Natural killer cell (primary cell): Measurements from ENCODE around the gene AGRP. TPM values are rescaled to one million over a fixed set of nuclear protein-coding genes. Genes with fewer than 3 reads are reported as not detected.

ENCODE experiments used
- ATAC-seq, 3 donors: fragments of 150-1000 bp in 2 of 3; fragments of 200-7000 bp in 1 of 3; cut with Tn5 transposase; 1 replicate in 1 of 3; 2 replicates in 2 of 3; pipeline ENCODE4 v1.10.0; 2021; ENCODE audit warnings: mild to moderate bottlenecking in 2 of 3, moderate library complexity in 2 of 3
- DNase-seq, 2 donors: peaks; one replicate each; pipeline versions ENCODE4 v3.0.0 to v3.0.0-alpha.2; 2013 to 2021; ENCODE audit warnings: mixed read lengths in 1 of 2
- H3K27ac ChIP-seq: one replicate; pipeline ENCODE4 v1.5.1; 2013; ENCODE audit warnings: mild to moderate bottlenecking, low read length
- H3K27me3 ChIP-seq: one replicate; pipeline ENCODE4 v1.6.1; 2013; ENCODE audit warnings: low read length; ENCODE audit not compliant: control insufficient read depth, insufficient read depth
- H3K36me3 ChIP-seq: one replicate; pipeline ENCODE4 v1.6.1; 2013; ENCODE audit warnings: low read length; ENCODE audit not compliant: control insufficient read depth, insufficient read depth
- H3K4me1 ChIP-seq: one replicate; pipeline ENCODE4 v1.6.1; 2013; ENCODE audit warnings: low read length; ENCODE audit not compliant: control insufficient read depth, insufficient read depth
- H3K4me3 ChIP-seq: one replicate; pipeline ENCODE4 v1.5.1; 2013; ENCODE audit warnings: low read length
- H3K9me3 ChIP-seq: one replicate; pipeline ENCODE4 v1.6.1; 2013; ENCODE audit warnings: low read length; ENCODE audit not compliant: control insufficient read depth, insufficient read depth
- H3K27ac Mint-ChIP-seq, 2 donors: one replicate each; pipeline ENCODE4 v1.8.0; 2022; ENCODE audit warnings: mild to moderate bottlenecking in 2 of 2, mixed read lengths in 2 of 2, moderate library complexity in 1 of 2
- H3K27me3 Mint-ChIP-seq, 2 donors: one replicate each; pipeline ENCODE4 v1.8.0; 2022; ENCODE audit warnings: low read depth in 2 of 2, mixed read lengths in 2 of 2
- H3K36me3 Mint-ChIP-seq: one replicate; pipeline ENCODE4 v1.8.0; 2022; ENCODE audit warnings: mixed read lengths
- H3K4me1 Mint-ChIP-seq, 2 donors: one replicate each; pipeline ENCODE4 v1.8.0; 2022; ENCODE audit warnings: mixed read lengths in 2 of 2
- H3K4me3 Mint-ChIP-seq: one replicate; pipeline ENCODE4 v1.8.0; 2022; ENCODE audit warnings: mild to moderate bottlenecking, moderate library complexity, mixed read lengths
- H3K9me3 Mint-ChIP-seq, 2 donors: one replicate each; pipeline ENCODE4 v1.8.0; 2022; ENCODE audit warnings: mixed read lengths in 2 of 2
- WGBS: methylation state at CpG from one replicate; pipeline ENCODE4 v1.1.7; 2013; ENCODE audit warnings: missing lambda C conversion rate; ENCODE audit not compliant: insufficient coverage; 5-methylcytosine and 5-hydroxymethylcytosine counted together
- intact Hi-C: fragments of 100-400 bp; cut with micrococcal nuclease; formaldehyde crosslinking; loops from one replicate; pipeline ENCODE4 v1.14.2; 2022
- total RNA-seq, 4 donors: library from RNA; stranded (reverse); fragments of 120-200 nt in 1 of 4; gene quantifications; one replicate each; pipeline versions ENCODE4 v1.2.3 to v1.2.4, GENCODE V29; 2013 to 2022
- TF ChIP-seq, protein P1 (sequence below): fragments of 200-600 bp; IDR thresholded peaks from one replicate; pipeline ENCODE4 v1.8.0; 2022; ENCODE audit warnings: antibody characterized with exemption

The AGRP gene
- total RNA-seq, 3 donors from 2014 or later (not counting 1 experiment from before 2014, with no cell fraction given), result 0.50 TPM; not detected in 2

DNA sequence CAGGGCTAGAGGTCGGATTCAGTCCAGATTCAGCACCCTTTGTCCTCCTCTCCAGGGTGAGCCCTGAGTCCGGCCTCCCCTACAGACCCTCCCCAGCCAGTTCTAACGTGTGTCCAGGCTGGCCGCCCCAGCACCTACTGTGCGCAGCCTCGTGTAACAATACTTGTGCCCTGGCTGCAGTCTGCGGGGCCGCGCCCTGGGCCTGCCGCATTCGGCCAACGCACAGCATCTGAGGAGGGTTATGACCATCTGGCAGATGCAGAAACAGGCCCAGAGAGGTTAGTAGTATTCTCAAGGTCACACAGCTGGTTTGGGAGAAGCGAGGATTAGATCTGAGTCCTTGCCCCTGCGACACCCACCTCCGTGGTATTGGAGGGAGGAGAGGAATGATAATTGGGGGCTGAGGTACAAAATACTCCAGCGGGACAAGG is 46.2 kb upstream of the AGRP start:
- Mint-ChIP-seq H3K4me3 (peak overlapping the region; percentile 91), H3K27me3 (peaks cover 0 to 15% of the 10 kb centered on the region in 2 donors), H3K27ac (peak overlapping the region; percentile 70 to 92), H3K36me3 (no peaks in the 10 kb centered on the region), H3K4me1 (peaks cover 19 to 33% of the 10 kb centered on the region in 2 donors), H3K9me3 (no peaks in the 10 kb centered on the region)
- Histone ChIP-seq H3K27me3 (no peaks in the 10 kb centered on the region), H3K36me3 (no peaks in the 10 kb centered on the region), H3K27ac (peak overlapping the region; percentile 84), H3K4me3 (peak overlapping the region; percentile 50), H3K9me3 (no peaks in the 10 kb centered on the region), H3K4me1 (peaks cover 41% of the 10 kb centered on the region)
- intact Hi-C loops, result loop anchor here (5.0 to 10.0 kb wide), 2 partner anchors 37 to 275 kb away; partner anchors contain the start of genes RANBP10 and TSNAXIP1
- ATAC-seq, result no peak
- TF ChIP-seq, protein P1, sequence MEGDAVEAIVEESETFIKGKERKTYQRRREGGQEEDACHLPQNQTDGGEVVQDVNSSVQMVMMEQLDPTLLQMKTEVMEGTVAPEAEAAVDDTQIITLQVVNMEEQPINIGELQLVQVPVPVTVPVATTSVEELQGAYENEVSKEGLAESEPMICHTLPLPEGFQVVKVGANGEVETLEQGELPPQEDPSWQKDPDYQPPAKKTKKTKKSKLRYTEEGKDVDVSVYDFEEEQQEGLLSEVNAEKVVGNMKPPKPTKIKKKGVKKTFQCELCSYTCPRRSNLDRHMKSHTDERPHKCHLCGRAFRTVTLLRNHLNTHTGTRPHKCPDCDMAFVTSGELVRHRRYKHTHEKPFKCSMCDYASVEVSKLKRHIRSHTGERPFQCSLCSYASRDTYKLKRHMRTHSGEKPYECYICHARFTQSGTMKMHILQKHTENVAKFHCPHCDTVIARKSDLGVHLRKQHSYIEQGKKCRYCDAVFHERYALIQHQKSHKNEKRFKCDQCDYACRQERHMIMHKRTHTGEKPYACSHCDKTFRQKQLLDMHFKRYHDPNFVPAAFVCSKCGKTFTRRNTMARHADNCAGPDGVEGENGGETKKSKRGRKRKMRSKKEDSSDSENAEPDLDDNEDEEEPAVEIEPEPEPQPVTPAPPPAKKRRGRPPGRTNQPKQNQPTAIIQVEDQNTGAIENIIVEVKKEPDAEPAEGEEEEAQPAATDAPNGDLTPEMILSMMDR, result no peak
- no peak for DNase-seq
- WGBS, result 33% methylated on average over 16 of the region's 16 CpGs

DNA sequence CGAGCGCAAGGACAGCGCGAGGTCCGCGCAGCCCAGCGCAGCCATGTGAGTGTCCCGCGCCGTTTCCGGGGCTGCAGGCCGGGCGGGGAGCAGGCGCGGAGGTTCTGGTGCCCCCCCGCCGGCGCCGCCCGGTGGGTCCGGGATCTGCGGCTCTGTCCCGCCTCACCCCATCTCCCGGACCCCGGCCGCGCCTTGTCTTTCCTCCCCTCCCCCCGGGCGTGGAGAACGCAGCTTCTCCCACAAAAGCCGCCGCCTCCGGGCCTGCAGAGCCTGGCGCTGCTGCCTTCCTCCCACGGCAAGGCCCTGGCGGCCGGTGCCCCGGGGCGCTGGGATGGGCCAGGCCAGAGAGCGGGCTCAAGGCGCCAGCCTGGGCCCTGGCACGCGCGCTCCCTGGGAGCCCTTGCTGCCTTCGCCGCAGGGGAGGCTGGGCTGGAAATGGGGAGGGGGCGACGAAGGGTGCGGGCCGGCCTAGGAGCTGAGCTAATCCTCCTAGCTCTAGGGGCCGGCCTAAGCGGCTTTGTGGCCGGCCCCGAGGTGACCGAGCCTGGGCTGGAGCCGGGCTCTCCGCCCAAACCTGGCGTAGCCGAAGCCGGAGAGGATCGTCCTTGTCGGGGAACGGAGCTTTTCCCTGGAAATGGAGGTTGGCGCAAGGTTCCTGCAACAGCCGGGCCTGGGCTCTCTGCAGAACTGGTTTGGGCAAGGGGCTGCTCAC is 45.7 kb upstream of the AGRP start:
- Mint-ChIP-seq H3K27me3 (peaks cover 0 to 15% of the 10 kb centered on the region in 2 donors), H3K27ac (peak overlapping the region; percentile 70 to 92), H3K9me3 (no peaks in the 10 kb centered on the region), H3K36me3 (no peaks in the 10 kb centered on the region), H3K4me3 (peak overlapping the region; percentile 91), H3K4me1 (peaks cover 19 to 33% of the 10 kb centered on the region in 2 donors)
- no peaks in the 10 kb centered on the region for H3K27me3 ChIP-seq
- 3% methylated on average over 65 of the region's 65 CpGs for WGBS
- peak overlapping the region; percentile 84 for H3K27ac ChIP-seq
- TF ChIP-seq, protein P1, result no peak
- H3K36me3 ChIP-seq, result no peaks in the 10 kb centered on the region
- no peaks in the 10 kb centered on the region for H3K9me3 ChIP-seq
- H3K4me3 ChIP-seq, result peak overlapping the region; percentile 50
- H3K4me1 ChIP-seq, result peaks cover 41% of the 10 kb centered on the region
- ATAC-seq (peak; percentile 20 to 41 (median 38)), DNase-seq (peak; percentile 36 to 48)
- intact Hi-C loops, result loop anchor here (5.0 to 10.0 kb wide), 2 partner anchors 37 to 276 kb away; partner anchors contain the start of genes RANBP10 and TSNAXIP1

- H3K9me3 ChIP-seq, result no peaks in the 10 kb centered on the region
- WGBS, result 24% methylated on average over 45 of the region's 45 CpGs
- H3K4me1 ChIP-seq, result peaks cover 41% of the 10 kb centered on the region
- H3K4me1 Mint-ChIP-seq, result peaks cover 19 to 30% of the 10 kb centered on the region in 2 donors
- H3K36me3 ChIP-seq, result no peaks in the 10 kb centered on the region
- DNase-seq (peak; percentile 32 to 69), ATAC-seq (peak; percentile 36 to 59 (median 56))
- H3K27ac ChIP-seq, result peak within 1 kb of the TSS; percentile 84
- no peaks in the 10 kb centered on the region for H3K27me3 ChIP-seq
- H3K4me3 ChIP-seq, result peak within 1 kb of the TSS; percentile 50
- peaks cover 0 to 15% of the 10 kb centered on the region in 2 donors for H3K27me3 Mint-ChIP-seq
- H3K36me3 Mint-ChIP-seq, result no peaks in the 10 kb centered on the region
- intact Hi-C loops, result loop anchor here (5.0 to 10.0 kb wide), 2 partner anchors 36 to 276 kb away; partner anchors contain the start of genes RANBP10 and TSNAXIP1
- peak within 1 kb of the TSS; percentile 70 to 92 for H3K27ac Mint-ChIP-seq
- TF ChIP-seq, protein P1, result no peak
- peak within 1 kb of the TSS; percentile 91 for H3K4me3 Mint-ChIP-seq
- no peaks in the 10 kb centered on the region for H3K9me3 Mint-ChIP-seq
Measured at GRCh38 chr16:67528222-67528869, 45.0 kb upstream of the AGRP start, which contains the start of gene RIPOR1. TSS of gene RIPOR1 (plus strand) at chr16:67528829. CDS start at chr16:67538447, 9,618 bp downstream.
